Hepatocyte (in vitro differentiated cells): Measurements from ENCODE around the gene PRRT3. TPM values are rescaled to one million over a fixed set of nuclear protein-coding genes. Genes with fewer than 3 reads are reported as not detected.

Experiments
- DNase-seq: peaks from one replicate; pipeline ENCODE4 v3.0.0-alpha.2; 2016; ENCODE audit warnings: low spot score
- H2AFZ ChIP-seq: fragments of 200-600 bp; sonication (generic); 2 replicates; pipeline ENCODE4 v1.6.0; 2016; ENCODE audit warnings: antibody characterized with exemption, mild to moderate bottlenecking
- H3K27ac ChIP-seq: fragments of 200-600 bp; sonication (generic); 2 replicates; pipeline ENCODE4 v1.5.1; 2016; ENCODE audit warnings: mild to moderate bottlenecking
- H3K27me3 ChIP-seq: fragments of 200-600 bp; sonication (generic); 2 replicates; pipeline ENCODE4 v1.6.1; 2016
- H3K36me3 ChIP-seq: fragments of 200-600 bp; sonication (generic); replicated peaks from 2 replicates; pipeline ENCODE4 v1.5.1; 2016; ENCODE audit warnings: low read depth; ENCODE audit not compliant: insufficient read depth
- H3K4me1 ChIP-seq: fragments of 200-600 bp; sonication (generic); 2 replicates; pipeline ENCODE4 v1.5.1; 2016; ENCODE audit warnings: mild to moderate bottlenecking, moderate library complexity; ENCODE audit not compliant: insufficient read depth
- H3K4me2 ChIP-seq: fragments of 200-600 bp; sonication (generic); 2 replicates; pipeline ENCODE4 v1.6.0; 2016
- H3K4me3 ChIP-seq: fragments of 200-600 bp; sonication (generic); 2 replicates; pipeline ENCODE4 v1.5.1; 2016; ENCODE audit warnings: mild to moderate bottlenecking
- H3K79me2 ChIP-seq: fragments of 200-600 bp; sonication (generic); 2 replicates; pipeline ENCODE4 v1.6.0; 2017; ENCODE audit warnings: mild to moderate bottlenecking
- H3K9me2 ChIP-seq: fragments of 200-600 bp; sonication (generic); replicated peaks from 2 replicates; pipeline ENCODE4 v1.6.0; 2017; ENCODE audit warnings: mild to moderate bottlenecking; ENCODE audit not compliant: insufficient read depth
- H3K9me3 ChIP-seq: fragments of 200-600 bp; sonication (generic); 2 replicates; pipeline ENCODE4 v1.5.1; 2016; ENCODE audit warnings: low read depth, mild to moderate bottlenecking
- H4K20me1 ChIP-seq: fragments of 200-600 bp; sonication (generic); 2 replicates; pipeline ENCODE4 v1.6.0; 2016; ENCODE audit warnings: mild to moderate bottlenecking; ENCODE audit not compliant: insufficient read depth, poor library complexity, severe bottlenecking
- CTCF ChIP-seq: fragments of 200-600 bp; sonication (generic); IDR thresholded peaks from 2 replicates; pipeline ENCODE4 v1.5.1; 2016; ENCODE audit warnings: antibody characterized with exemption, mild to moderate bottlenecking; ENCODE audit not compliant: poor library complexity
- EZH2 ChIP-seq: fragments of 200-600 bp; sonication (generic); IDR thresholded peaks from 2 replicates; pipeline ENCODE4 v1.6.1; 2016; ENCODE audit warnings: antibody characterized with exemption, mild to moderate bottlenecking, borderline replicate concordance
- EZH2phosphoT487 ChIP-seq: fragments of 200-600 bp; sonication (generic); IDR thresholded peaks from one replicate; pipeline ENCODE4 v1.6.1; 2018; ENCODE audit warnings: antibody characterized with exemption, mild to moderate bottlenecking, low read depth, moderate library complexity; ENCODE audit not compliant: unreplicated experiment, severe bottlenecking
- WGBS: methylation state at CpG from one replicate; pipeline ENCODE4 v1.1.6; 2016; ENCODE audit warnings: low lambda C conversion rate; ENCODE audit errors: missing lambda C conversion rate; 5-methylcytosine and 5-hydroxymethylcytosine counted together
- polyA plus RNA-seq: library from polyadenylated mRNA; unstranded; fragments of >200 nt; fragmentation: Nextera tagmentation; extraction: Ambion mirVana; gene quantifications from 2 replicates; pipeline ENCODE4 v1.2.1, GENCODE V29; 2016
- total RNA-seq: library from RNA; depleted of rRNA; stranded (reverse); fragments of >200 nt; gene quantifications from 2 replicates; pipeline ENCODE4 v1.2.3, GENCODE V29; 2014

Gene PRRT3
- total and polyA plus RNA-seq, 2 experiments from 2014 or later, result 2.0 to 2.5 TPM

- TF ChIP-seq EZH2phosphoT487 (no peak), EZH2 (no peak), CTCF (no peak)
- no peaks in the 10 kb centered on the region for H3K9me3 ChIP-seq
- H3K4me1 ChIP-seq, result no peaks in the 10 kb centered on the region
- no peaks in the 10 kb centered on the region for H3K27me3 ChIP-seq
- no peaks in the 10 kb centered on the region for H3K9me2 ChIP-seq
- no peak overlapping the region for H3K4me3 ChIP-seq
- no peaks in the 10 kb centered on the region for H3K79me2 ChIP-seq
- H3K36me3 ChIP-seq, result no peaks in the 10 kb centered on the region
- no peak overlapping the region for H2AFZ ChIP-seq
- DNase-seq, result no peak
- no peak overlapping the region for H3K27ac ChIP-seq
- H3K4me2 ChIP-seq, result no peak overlapping the region
- H4K20me1 ChIP-seq, result no peaks in the 10 kb centered on the region
- 100% methylated on average over 2 of the region's 2 CpGs for WGBS
Measured at GRCh38 chr3:9966841-9967240, 14.6 kb upstream of the PRRT3 start.

- no peaks in the 10 kb centered on the region for H3K4me1 ChIP-seq
- H3K36me3 ChIP-seq, result no peaks in the 10 kb centered on the region
- H2AFZ ChIP-seq, result no peak overlapping the region
- H3K9me2 ChIP-seq, result no peaks in the 10 kb centered on the region
- no peak for TF ChIP-seq EZH2phosphoT487
- TF ChIP-seq EZH2, result no peak
- TF ChIP-seq CTCF, result no peak
- H3K27ac ChIP-seq, result no peak overlapping the region
- no peak for DNase-seq
- 95% methylated on average over 6 of the region's 6 CpGs for WGBS
- H4K20me1 ChIP-seq, result no peaks in the 10 kb centered on the region
- H3K4me3 ChIP-seq, result no peak overlapping the region
- H3K79me2 ChIP-seq, result no peaks in the 10 kb centered on the region
- H3K4me2 ChIP-seq, result no peak overlapping the region
- H3K9me3 ChIP-seq, result no peaks in the 10 kb centered on the region
- no peaks in the 10 kb centered on the region for H3K27me3 ChIP-seq
Measured at GRCh38 chr3:9965200-9965875, 13.1 kb upstream of the PRRT3 start.

GRCh38 chr3:9957214-9957613, 5.0 kb upstream of the PRRT3 start:
- no peak overlapping the region for H2AFZ ChIP-seq
- DNase-seq, result no peak
- WGBS, result 56% methylated on average over 5 of the region's 5 CpGs
- no peak overlapping the region for H3K4me3 ChIP-seq
- H4K20me1 ChIP-seq, result no peaks in the 10 kb centered on the region
- TF ChIP-seq EZH2phosphoT487 (no peak), EZH2 (no peak), CTCF (no peak)
- H3K9me2 ChIP-seq, result no peaks in the 10 kb centered on the region
- no peak overlapping the region for H3K27ac ChIP-seq
- no peaks in the 10 kb centered on the region for H3K4me1 ChIP-seq
- H3K4me2 ChIP-seq, result no peak overlapping the region
- H3K9me3 ChIP-seq, result no peaks in the 10 kb centered on the region
- no peaks in the 10 kb centered on the region for H3K27me3 ChIP-seq
- H3K36me3 ChIP-seq, result no peaks in the 10 kb centered on the region
- H3K79me2 ChIP-seq, result no peaks in the 10 kb centered on the region
